Measurements from ENCODE around the gene ZNF32.

GRCh38 chr10:43681721-43682120 is 33.0 kb upstream of the ZNF32 start:
- no peak for TF ChIP-seq CTCF (IDR thresholded peaks at IDR 0.05; ENCODE audit: low read length)
- TF ChIP-seq EZH2phosphoT487 (IDR thresholded peaks at IDR 0.05; ENCODE audit: low read length): no peak
